Right forelimb (tissue), 1 donor: Measurements from ENCODE around the gene CLDN6.

Source experiments
- DNase-seq: peaks from one replicate; pipeline ENCODE4 v3.0.0-alpha.2; 2018

CLDN6 gene

GRCh38 chr16:3010510-3010909 is 7.5 kb downstream of the CLDN6 start:
- no peak for DNase-seq

- no peak for DNase-seq
Measured at GRCh38 chr16:3009568-3010390, 8.2 kb downstream of the CLDN6 start.

- no peak for DNase-seq
Measured at GRCh38 chr16:3008690-3009037, 9.3 kb downstream of the CLDN6 start.

GRCh38 chr16:3007957-3008689 is 9.9 kb downstream of the CLDN6 start:
- no peak for DNase-seq

- DNase-seq = no peak
Measured at GRCh38 chr16:3007059-3007956, 10.7 kb downstream of the CLDN6 start.

GRCh38 chr16:3004781-3005284 is 13.2 kb downstream of the CLDN6 start:
- no peak for DNase-seq

- DNase-seq = no peak
Measured at GRCh38 chr16:3004319-3004718, 13.7 kb downstream of the CLDN6 start.

GRCh38 chr16:3003582-3004270 is 14.3 kb downstream of the CLDN6 start:
- DNase-seq = peak; percentile 95

GRCh38 chr16:3001316-3001715 is 16.7 kb downstream of the CLDN6 start:
- DNase-seq = no peak

GRCh38 chr16:3000540-3000939 is 17.4 kb downstream of the CLDN6 start:
- no peak for DNase-seq

- no peak for DNase-seq
Measured at GRCh38 chr16:2999929-3000328, 18.1 kb downstream of the CLDN6 start.

- no peak for DNase-seq
Measured at GRCh38 chr16:2996298-2996697, 21.7 kb downstream of the CLDN6 start.

- DNase-seq = no peak
Measured at GRCh38 chr16:2992383-2993081, 25.5 kb downstream of the CLDN6 start.

- no peak for DNase-seq
Measured at GRCh38 chr16:2991566-2992261, 26.3 kb downstream of the CLDN6 start.

- DNase-seq = no peak
Measured at GRCh38 chr16:2990891-2991290, 27.1 kb downstream of the CLDN6 start.

GRCh38 chr16:2988590-2989099 is 29.3 kb downstream of the CLDN6 start:
- no peak for DNase-seq

GRCh38 chr16:2987833-2988232 is 30.1 kb downstream of the CLDN6 start:
- peak; percentile 70 for DNase-seq

- DNase-seq = no peak
Measured at GRCh38 chr16:2987286-2987685, 30.7 kb downstream of the CLDN6 start.

- no peak for DNase-seq
Measured at GRCh38 chr16:2986623-2987188, 31.3 kb downstream of the CLDN6 start.

- DNase-seq = no peak
Measured at GRCh38 chr16:2985893-2986355, 32.1 kb downstream of the CLDN6 start.
